IPS-NIHi7 (cell line): Measurements from ENCODE around the gene ANG.
A peak's percentile ranks its signal among the peaks of the same experiment; 100 is the strongest.
"Not testable (repeated sequence)": the region's sequence is repeated elsewhere in the genome, so short reads cannot be mapped to it uniquely, and the experiment has no call there.

ENCODE experiments used
- DNase-seq: peaks from one replicate; pipeline ENCODE4 v3.0.0; 2012; ENCODE audit warnings: mixed read lengths; ENCODE audit errors: extremely low spot score

Gene ANG

DNA sequence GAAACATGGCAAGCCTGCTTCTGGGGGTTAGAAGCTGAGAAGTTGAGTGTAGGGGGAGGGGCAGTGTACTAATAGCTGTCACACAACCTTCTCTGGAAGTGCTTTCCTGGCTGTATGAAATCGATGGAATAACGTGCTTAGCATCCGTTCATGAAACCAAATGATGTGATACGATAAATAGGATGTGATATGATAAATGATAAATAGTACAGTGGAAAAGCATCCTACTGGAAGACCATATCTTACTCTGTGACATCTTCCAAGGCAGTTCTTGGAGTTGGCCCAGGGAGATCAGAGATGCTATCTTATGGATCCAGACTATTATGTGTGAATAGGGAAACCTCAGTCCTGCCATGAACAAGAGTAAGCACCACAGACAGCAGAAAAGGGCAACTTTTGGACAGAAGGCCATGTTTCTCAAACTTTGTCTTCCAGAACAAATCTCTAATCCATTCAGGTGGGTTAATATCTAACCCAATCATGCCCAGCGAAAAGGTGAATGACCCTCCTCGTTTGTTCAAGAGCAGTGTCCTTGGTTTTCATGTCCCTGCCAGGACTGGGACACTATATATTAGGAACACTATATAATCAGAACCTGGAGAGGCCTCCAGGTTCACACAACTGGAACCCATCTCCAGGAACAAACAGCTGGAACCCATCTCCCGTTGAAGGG, at the start of gene ANG:
ANG (plus strand) TSS at position 598 of the 673 bp plus-strand sequence. CDS start 4,801 bp downstream, outside the sequence.
- DNase-seq, result no peak

DNA sequence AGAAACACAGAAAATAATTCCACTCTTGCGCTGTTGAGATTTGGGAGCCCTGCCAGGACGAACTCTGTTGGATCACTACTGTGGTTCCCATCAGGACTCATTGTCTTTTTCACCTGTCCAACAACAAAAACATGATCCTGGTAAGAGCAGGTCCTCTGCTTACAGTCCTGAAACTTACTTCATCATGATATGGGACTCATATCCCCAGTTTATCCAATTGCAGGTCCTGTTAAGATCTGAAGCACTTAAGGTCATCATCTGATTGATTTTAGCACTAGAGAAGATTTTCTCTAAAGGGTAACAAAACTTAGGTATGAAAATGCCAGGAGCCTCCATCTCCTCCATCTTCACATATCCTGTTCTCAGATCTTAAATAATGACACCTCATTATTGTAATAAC, 47.0 kb upstream of the ANG start, which contains the start of gene OR6S1:
OR6S1 (minus strand) TSS at position 101 of the 400 bp plus-strand sequence; CDS start at position 101, 0 bp downstream.
- no peak for DNase-seq

DNA sequence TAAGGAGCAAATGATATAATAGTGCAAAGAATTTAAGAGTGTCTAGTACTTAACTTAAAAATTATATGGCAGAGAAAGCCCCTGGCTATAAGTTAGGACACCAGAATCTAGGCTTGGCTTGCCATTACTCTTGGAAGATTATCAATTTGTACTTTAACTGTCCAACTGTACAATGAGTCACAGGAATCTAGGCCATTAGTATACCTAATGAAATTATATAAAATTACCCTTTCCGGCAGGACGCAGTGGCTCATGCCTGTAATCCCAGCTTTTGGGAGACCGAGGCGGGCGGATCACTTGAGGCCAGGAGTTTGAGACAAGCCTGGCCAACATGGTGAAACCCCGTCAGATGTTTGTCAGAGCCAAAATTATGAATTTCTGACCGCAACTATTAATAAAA, 46.4 kb upstream of the ANG start:
- no peak for DNase-seq

DNA sequence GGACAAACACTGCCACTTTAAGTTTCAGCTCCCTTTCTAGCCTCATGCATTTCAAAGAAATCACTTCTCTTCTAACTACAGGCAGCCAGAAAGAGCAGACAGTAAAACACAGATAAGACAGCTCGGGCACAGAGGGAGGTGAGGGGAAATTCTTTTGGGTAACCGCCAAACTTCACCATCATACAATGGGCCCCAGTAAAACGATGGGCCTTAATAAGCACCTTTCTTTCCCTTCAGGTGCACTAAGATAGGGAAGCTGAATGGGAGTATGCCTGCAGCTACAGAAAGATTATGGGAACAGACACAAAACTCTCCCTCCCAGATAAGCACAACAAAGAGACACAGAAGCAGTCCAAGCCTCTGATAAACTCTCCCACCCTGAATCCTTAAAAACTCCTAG, 45.8 kb upstream of the ANG start:
- DNase-seq, result not testable (repeated sequence)

DNA sequence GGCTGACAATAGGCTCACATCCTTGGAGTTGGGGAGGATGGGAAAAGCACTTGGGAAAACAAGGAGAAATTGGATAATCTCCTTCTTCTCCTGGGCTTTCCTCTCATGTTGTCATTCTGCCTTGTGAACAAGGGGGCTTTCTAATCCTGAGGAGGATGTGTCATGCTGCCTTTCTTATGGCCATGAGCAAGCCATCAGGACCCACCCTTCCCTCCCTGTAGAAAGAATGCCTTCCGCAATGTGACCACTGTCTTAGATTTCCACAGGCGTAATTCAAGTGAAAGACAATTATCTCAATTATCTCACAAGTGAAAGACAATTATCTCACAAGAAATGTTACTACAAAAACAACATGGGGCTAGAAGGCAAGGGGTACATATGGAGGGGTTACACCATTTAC, 44.0 kb upstream of the ANG start:
- DNase-seq, result no peak

DNA sequence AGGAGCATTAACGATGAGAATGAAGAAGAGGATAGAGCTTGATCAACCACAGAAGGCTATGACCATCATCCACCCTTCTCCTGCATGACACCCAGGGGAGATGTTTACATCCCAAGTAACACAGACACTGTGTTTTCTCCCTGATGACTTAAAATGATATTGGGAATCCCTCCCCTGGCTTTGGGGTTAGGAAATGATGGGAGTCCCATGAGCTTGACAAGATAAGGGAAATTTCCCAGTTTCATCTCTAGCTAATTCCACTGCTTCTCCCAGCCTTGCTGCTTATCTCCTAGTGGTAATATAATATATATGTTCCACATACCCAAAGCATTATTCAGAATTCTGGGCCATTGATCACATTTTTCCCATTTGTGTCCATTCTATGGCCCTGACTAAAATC, 43.1 kb upstream of the ANG start:
- no peak for DNase-seq

DNA sequence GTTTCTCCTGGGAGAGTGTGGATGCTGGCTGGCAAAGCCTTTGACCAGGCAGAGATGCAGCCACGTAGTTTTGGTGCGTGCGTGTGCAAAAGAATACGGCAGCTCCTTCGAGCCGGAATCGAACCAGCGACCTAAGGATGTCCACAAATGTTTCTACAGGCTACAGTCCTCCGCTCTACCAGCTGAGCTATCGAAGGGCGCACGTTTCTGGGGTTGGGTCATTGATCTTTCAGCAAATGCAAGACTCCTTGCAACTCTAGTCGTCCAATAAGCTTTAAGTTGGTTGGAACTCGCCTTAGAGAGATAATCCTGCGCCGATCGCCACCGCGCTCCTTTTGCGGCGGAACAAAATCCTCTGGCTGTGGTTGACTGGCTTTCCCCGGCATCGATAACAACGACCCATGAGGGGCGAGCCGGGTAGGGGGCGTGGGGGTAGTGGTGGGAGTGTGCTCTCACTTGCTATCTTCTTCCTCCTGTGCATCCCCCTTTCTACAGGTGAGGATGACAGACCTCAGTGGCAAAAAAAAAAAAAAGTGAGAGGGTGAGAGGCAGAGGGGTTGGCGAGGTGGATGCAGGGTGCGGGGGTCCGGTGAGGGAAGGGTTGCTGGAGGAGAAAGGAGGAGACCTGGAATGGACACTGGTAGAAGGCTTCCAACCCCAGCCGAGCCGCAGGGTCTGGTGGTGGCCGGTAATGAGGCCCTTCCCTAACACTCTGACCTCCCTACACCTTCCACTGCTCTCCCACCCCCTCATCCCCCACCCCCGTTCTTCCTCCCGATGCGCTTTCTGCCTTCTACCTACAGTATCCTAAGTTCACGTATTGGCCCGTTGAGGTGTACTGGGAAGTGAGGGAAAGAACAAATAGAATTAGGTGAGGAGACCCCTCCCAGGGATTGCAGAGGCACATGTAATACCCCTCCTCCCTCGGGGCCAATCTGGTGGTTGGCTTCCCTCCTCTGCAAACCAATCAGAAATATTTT, 35.3 kb upstream of the ANG start:
- peak; percentile 67 for DNase-seq

DNA sequence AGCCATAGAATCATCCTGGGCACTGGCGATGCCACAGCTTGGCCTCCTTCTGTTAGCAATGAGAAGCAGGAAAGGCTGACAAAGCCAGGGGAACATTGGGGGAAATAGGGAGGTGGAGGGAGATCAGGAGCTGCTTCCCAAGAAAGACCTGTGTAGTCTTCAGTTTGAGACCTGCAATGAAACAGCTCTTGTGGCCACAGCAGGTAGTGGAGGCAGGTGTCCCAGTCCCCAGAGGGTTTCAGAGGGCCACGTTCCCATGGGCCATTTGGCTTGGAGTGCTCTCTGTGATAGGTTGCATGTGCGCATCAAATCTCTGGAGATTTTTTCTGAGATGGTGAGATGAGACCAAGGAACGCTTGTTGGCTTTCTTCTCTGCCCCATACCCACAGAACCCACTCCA, 32.7 kb upstream of the ANG start:
- DNase-seq, result no peak

DNA sequence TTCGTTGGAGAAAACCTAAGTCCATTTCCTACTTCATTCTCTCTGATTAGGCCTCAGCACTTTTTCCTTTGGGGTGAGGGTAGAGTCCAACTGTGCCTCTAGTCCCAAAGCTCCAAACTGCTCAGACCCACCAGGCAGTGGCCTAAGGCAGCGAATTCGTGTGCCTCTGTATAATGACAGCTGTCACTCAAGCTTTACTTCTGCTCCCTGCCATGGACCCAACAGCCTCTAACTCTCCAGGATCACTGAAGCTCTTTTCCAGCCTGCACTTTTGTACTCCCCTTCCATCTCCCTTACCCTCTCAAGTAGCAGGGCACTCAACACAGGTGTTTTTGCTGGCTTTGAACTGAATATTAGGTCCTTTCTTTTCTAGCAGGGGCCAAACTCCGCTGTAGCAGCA, 32.3 kb upstream of the ANG start:
- no peak for DNase-seq

DNA sequence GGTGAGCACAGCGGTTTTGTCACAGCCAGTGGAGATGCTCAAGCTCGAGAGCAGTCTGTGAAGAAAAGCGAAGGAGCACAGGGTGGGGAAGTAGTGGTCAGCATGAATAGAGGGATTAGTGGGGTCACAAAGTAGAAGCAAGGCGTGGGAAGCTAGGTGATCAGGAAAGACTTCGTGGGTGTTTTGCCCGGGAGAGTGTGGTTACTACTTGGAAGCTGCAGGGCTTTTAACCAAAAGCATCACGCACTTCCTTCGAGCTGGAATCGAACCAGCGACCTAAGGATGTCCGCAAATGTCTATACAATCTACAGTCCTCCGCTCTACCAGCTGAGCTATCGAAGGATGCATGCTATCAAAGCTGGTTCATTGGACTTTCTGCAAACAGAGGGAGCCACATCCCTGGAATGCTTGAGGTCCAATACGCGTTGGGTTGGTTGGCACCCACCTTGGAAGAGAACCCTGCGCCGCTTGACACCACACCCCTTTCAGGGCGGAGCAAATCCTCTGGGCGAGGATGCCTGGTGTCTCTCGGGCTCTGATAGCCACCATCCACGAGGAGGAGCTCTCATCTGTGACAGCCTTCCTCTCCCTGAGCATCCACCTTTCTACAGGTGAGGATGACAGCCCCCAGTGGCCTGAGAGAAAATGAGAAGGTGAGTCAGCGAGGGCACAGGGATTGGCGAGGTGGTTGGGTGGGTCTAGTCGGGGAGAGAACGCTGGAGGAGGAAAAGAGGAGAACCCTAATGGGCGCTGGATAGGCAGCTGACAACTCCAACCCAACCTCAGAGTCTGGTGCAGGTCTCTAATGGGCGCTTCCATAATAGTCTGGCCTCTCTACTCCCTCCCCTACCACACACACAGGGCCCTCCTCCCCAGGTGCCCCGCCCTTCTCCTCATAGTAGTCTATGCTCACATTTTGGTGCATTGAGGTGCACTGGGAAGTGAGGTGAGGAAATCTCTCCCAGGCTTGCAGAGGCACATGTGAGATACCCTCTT, 31.1 kb upstream of the ANG start:
- peak; percentile 84 for DNase-seq

DNA sequence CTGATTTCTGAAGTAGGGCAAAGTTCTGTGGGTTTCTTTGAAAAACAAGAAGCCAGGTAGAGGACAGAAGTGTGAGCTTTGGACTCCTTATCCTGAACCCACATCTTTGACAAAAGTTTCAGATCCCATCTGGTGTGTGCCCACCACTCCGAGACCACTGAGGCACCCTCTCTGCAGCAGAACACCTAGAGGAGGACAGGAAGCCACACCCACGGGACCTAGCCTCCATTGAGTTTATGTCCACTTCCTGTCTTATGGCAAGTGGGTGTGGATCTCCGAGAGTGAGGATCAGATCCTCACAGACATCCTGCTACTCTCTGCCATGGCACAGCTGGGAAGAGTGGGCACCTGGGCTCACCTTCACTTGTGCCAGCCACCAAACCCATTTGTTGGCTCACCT, 30.3 kb upstream of the ANG start:
- no peak for DNase-seq

DNA sequence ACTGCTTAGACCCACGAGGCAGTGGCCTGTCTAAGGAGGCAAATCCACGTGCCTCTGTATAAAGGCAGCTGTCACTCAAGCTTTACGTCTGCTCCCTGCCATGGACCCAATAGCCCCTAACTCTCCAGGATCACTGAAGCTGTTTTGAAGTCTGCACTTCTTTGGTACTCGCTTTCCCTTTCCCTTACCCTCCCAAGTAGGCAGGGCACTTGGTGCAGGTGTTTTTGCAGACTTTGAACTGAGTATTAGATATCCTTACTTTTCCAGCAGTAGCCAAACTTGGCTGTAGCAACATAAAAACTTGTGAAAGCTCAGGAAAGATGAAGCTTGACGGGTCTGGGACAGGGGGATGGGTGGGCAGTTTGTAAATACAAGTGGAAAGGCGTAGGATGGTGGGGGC, 29.2 kb upstream of the ANG start:
- no peak for DNase-seq

DNA sequence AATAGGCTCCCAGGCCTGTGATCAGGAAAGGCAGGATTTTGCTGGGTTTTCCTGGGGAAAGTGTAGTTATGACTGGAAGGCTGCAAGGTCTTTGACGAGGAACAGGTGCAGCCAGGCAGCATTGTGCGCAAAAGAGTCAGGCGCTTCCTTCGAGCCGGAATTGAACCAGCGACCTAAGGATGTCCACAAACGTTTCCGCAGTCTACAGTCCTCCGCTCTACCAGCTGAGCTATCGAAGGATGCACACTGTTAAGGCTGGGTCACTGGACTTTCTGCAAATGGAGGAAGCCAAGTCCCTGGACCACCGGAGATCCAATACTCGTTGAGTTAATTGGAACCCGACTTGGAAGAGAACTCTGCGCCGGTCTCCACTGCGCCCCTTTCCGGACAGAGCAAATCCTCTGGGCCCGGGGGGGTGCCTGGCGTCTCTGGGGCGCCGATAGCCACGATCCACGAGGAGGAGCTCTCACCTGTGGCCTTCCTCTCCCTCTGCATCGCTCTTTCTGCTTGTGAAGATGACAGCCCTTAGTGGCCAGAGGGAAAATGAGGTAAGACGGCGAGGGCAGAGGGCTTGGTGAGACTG, 28.7 kb upstream of the ANG start:
- peak; percentile 13 for DNase-seq

DNA sequence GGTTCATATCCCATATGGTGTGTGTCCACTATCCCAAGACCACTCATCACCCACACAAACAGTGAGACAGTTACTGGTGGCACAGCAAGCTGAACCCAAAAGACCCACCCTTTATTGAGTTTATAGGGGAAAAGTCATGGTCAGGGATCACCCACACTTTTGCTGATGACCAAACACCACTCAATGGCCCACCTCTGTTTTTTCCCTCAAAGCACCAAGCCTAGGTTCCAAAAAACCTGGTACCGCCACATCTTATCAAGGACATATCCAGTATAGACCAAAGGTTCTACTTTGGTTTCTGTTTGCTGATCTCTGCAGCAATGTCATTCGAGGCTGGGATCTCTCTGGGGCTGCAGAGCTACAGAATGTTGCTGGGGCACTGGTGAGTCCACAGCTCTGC, 27.4 kb upstream of the ANG start:
- DNase-seq, result no peak

DNA sequence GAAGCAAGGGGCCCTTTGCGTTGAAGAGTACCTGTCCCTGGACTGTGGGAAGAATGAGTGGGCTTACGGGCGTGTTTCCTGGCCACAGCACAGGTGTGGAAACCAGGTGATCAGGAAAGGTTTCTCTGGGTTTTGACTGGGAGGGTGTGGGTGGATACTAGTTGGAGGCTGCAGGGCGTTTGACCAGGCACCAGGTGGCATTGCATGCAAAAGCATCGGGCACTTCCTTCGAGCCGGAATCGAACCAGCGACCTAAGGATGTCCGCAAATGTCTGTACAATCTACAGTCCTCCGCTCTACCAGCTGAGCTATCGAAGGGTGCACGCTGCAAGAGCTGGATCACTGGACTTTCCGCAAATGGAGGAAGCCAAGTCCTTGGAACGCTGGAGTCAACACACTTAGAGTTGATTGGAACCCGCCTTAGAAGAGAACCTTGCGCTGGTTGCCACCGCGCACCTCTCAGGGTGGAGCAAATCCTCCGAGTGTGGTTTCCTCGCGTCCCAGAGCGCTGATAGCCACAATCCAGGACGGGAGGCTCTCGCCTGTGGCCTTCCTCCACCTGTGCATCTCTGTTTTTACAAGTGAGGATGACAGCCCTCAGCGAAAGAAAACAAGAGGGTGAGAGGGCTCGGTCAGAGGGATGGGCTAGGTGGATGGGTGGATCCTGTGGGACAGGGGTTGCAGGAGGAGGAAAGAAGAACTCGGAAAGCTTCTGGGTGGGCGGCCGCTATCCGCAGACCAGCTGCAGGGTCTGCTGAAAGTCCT, 25.4 kb upstream of the ANG start:
- DNase-seq, result peak; percentile 52

DNA sequence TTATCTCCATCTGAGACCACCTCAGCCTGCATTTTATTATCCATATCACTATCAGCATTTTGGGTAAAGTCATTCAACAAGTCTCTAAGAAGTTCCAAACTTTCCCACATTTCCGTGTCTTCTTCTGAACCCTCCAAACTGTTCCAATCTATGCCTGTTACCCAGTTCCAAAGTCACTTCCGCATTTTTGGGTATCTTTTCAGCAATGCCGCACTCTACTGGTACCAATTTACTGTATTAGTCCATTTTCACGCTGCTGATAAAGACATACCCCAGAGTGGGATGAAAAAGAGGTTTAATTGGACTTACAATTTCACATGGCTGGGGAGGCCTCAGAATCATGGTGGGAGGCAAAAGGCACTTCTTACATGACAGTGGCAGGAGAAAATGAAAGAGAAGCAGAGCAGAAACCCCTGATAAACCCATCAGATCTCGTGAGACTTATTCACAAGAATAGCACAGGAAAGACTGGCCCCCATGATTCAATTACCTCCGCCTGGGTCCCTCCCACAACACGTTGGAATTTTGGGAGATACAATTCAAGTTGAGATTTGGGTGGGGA, 22.1 kb upstream of the ANG start:
- DNase-seq, result not testable (repeated sequence)

DNA sequence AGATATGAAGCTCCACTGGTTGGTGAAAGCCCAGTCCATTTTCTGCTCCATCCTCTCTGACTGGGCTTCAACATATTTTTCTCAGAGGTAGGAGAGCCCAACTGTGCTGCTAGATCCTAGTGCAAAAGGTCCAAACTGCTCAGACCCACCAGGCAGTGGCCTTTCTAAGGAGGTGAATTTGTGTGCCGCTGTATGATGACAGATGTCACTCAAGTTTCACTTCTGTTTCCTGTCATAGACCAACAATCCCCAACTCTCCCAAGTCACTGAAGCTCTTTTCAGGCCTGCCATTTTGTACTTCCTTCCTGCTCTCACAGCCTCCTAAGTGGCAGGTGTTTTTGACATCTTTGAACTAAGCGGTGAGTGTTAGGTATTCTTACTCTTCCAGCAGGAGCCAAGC, 20.6 kb upstream of the ANG start:
- DNase-seq, result no peak

DNA sequence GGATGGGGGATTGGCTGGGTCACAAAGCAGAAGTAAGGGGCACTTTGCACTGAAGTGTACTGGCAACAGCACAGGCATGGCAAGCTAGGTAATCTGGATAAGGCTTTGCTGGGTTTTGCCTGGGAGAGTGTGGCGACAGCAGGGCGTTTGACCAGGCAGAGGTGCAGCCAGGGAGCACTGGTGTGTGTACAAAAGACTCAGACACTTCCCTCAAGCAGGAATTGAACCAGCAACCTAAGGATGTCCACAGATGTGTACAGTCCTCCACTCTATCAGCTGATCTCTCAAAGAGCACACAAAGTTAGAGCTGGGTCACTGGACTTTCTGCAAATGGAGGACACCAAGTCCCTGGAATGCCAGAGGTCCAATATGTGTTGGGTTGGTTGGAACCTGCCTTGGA, 19.6 kb upstream of the ANG start:
- no peak for DNase-seq

DNA sequence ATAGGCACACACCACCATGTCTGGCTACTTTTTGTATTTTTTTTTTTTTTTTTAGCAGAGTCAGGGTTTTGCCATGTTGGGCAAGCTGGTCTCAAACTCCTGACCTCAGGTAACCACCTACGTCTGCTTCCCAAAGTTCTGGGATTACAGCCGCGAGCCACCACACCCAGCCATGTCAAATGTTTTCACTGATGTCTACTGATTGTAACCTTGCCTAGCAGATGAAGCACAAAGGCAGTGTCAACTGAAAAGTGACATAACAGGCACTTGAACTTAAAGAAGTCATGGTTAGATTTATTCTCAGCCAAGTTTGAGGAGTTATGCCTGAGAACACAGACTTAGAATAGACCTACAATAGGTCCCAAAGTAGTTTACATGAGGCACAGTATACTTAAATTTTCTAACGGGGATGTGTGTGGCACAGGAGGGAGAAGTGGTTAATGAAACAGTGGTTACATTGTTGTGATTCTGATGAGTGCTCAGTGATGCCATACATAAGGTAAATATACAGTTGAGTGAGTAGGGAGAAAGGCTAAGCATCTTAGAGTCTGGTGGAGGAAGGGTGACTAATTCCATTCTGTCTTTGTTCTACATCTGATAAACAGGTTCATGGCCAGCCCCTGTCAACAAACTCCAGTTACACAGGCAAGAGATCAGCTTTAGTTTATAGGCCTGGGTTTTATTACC, 16.8 kb upstream of the ANG start:
- no peak for DNase-seq

DNA sequence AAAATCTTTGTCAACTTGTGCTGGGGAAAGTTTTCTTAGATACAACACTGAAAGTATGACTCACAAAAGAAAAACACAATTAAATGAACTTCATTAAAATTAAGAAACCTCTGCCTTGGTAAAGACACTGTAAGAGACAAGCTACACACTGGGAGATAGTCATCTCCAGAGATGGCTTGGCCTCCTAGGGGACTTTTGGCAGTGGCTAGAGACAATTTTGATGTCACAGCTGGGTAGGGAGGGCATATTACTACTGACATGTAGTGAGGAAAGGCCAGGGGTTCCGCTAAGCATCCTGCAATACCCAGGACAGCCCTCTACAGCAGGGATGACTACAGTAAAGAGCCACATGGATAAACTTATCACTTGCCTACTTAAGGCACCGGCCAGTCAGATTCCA, 12.9 kb upstream of the ANG start:
- DNase-seq, result no peak
